ENCODE data around the gene MYOT.
A peak's percentile ranks its signal among the peaks of the same experiment; 100 is the strongest.

MYOT gene

DNA sequence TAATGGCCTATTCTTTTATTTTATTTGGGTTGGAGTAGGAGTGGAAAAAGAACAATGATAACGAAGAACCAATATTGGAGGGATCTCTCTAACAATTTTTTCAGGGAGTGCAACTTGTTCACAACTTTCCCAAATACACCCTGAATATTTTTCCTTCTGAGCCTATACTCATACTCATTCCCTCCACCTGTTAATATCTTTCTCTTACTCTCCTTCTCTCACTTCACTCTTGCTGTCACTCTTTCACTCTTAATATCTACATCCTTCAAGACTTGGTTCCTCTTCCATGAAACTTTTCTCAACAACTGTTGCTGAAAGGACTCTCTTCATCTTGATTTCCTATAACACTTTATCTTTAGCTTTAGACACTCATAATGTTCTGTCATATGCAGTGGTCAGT lies 39.0 kb upstream of the MYOT start:
- TF ChIP-seq, protein P1, sequence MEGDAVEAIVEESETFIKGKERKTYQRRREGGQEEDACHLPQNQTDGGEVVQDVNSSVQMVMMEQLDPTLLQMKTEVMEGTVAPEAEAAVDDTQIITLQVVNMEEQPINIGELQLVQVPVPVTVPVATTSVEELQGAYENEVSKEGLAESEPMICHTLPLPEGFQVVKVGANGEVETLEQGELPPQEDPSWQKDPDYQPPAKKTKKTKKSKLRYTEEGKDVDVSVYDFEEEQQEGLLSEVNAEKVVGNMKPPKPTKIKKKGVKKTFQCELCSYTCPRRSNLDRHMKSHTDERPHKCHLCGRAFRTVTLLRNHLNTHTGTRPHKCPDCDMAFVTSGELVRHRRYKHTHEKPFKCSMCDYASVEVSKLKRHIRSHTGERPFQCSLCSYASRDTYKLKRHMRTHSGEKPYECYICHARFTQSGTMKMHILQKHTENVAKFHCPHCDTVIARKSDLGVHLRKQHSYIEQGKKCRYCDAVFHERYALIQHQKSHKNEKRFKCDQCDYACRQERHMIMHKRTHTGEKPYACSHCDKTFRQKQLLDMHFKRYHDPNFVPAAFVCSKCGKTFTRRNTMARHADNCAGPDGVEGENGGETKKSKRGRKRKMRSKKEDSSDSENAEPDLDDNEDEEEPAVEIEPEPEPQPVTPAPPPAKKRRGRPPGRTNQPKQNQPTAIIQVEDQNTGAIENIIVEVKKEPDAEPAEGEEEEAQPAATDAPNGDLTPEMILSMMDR (conservative IDR thresholded peaks at IDR 0.05) = no peak
- no peak overlapping the region for H3K27ac ChIP-seq

DNA sequence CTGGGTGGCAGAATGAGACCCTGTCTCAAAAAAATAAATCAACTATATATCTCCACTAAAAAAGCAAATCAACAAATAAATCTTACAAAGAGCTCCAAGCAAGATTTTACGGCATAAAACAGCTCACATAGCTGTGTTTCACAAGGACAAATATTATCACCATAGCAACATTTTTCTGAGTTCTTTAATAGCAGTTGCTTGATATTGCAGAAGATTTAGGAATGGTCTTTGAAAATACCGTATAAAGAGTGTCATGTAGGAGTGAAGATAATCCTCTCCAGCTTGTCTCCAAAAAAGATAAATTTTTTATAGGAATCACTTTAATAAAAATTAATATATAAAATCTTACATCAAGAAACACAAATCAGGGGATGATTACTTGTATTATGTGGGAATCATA lies 36.6 kb upstream of the MYOT start:
- TF ChIP-seq, protein P1 (conservative IDR thresholded peaks at IDR 0.05) = no peak
- H3K27ac ChIP-seq = peak overlapping the region; percentile 16; the same call in 1 of the 2 replicates

DNA sequence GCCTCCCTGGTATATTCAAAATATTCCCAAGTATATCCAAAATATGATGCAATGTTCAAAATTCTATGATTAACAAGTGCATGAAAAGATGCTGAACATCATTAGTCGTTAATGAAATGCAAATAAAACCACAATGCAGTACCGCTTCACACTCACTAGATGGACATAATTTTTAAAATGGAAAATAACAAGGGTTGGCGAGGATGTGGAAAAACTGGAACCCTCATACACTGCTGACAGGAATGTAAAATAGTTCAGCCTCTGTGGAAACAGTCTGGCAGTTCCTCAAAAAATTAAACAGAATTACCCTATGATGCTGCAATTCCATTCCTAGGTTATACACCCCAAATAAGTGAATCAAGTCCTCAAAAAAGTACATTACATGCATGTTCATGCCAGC lies 36.1 kb upstream of the MYOT start:
- no peak overlapping the region for H3K27ac ChIP-seq
- TF ChIP-seq, protein P1 (conservative IDR thresholded peaks at IDR 0.05) = peak; percentile 53

DNA sequence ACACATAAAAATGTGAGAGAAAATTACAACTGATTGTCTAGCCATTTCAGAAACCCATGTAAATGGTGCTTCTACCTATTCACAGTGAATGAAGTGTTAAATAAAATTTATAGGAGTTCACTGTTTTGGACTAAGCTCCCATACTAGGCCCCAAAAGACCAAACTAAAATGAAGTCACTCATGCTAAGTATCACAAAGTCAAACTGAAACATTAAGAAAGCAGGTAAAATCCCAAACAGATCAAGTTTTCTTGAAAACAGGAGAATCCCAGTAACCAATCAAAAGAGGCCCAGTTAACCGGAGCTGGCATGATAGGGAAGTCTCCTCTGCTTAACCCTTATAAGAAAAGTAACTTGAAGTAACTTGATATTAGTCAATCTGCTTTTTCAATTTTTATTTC lies 35.2 kb upstream of the MYOT start:
- TF ChIP-seq, protein P1 (conservative IDR thresholded peaks at IDR 0.05) = no peak
- H3K27ac ChIP-seq = no peak overlapping the region

DNA sequence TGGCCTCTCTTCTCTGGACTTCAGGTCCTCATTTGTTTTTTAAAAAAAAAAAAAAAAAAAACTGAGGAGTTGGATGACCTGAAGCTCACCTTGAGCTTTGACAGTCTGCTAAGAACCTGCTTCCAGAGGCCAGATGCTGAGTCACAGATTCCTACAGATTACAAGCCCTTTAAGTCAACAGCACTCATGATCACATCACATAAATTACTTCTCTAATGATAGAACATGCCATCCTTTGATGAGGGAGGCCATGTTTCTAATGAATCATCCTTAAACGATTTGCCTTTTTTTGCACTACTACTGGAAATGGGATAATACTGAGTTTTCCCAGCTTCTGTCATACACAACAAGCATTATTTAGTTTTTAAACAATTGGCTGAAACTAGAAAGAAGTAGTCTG lies 34.2 kb upstream of the MYOT start:
- TF ChIP-seq, protein P1 (conservative IDR thresholded peaks at IDR 0.05) = no peak
- H3K27ac ChIP-seq = 0 out of 2 replicates have a peak overlapping the region, but pooled peaks have one; percentile 2

DNA sequence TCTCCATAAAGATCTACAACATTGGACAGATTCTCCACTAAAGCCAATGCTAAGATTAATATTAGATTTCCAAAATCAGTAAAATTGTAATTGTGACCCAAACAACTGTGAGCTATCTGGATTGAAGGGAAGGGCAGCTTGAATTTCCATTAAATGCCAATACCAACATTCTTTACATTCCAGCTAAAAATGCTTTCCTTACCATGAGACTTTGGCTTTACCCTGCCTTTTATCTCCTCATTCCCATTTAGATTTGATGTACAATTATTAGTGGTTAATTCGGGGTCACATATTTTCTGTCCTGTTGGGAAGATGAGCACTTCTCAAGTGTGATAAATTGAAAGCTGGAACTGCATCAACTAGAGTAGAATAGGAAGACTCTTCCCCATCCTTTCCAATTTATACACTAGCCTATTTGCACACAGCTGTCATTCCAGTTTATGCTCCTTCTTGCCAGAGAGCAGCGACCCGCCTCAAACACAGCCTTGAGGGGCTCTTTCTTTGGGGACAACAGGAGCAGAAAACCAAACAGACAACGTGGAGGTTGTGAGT lies 33.1 kb upstream of the MYOT start:
- TF ChIP-seq, protein P1 (conservative IDR thresholded peaks at IDR 0.05) = no peak

DNA sequence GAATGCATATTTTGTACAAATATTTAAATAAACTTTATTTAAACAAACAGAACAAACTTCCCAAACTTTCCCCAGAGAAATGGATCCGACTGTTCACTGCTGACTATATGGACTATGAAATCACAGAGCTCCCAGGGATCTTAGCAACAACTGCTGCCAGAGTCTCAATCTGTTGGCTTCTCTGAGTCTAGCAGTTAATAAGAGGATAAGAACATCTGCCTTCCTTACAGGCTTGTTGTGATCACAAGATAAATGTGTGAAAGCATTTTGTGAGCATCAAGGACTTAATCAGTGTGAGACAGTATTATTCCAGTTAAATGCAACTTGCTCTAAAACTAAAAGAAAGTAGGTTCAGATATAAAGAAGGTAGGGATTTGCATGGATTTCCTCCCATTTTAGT lies 31.4 kb upstream of the MYOT start:
- H3K27ac ChIP-seq = no peak overlapping the region
- TF ChIP-seq, protein P1 (conservative IDR thresholded peaks at IDR 0.05) = no peak

More for the DNA sequence above, 33.1 kb upstream of the MYOT start:
- no peak overlapping the region for H3K27ac ChIP-seq

Measured in VCaP (cell line).